ENCODE results near the gene ADNP2.

The ADNP2 gene

GRCh38 chr18:80143881-80144280 is 34.8 kb downstream of the ADNP2 start:
- DNase-seq (ENCODE audit: extremely low read depth, low read depth) = no peak
- TF ChIP-seq CTCF (IDR thresholded peaks at IDR 0.05; ENCODE audit: low read depth, low read length) = no peak

- no peak for DNase-seq (ENCODE audit: extremely low read depth, low read depth)
- no peak for TF ChIP-seq CTCF (IDR thresholded peaks at IDR 0.05; ENCODE audit: low read depth, low read length)
Observed at GRCh38 chr18:80145196-80145804, 36.2 kb downstream of the ADNP2 start.

GRCh38 chr18:80147037-80147417 is 38.0 kb downstream of the ADNP2 start:
- no peak for TF ChIP-seq CTCF (IDR thresholded peaks at IDR 0.05; ENCODE audit: low read depth, low read length)
- no peak for DNase-seq (ENCODE audit: extremely low read depth, low read depth)

- DNase-seq (ENCODE audit: extremely low read depth, low read depth) = peak; percentile 42
- TF ChIP-seq CTCF (IDR thresholded peaks at IDR 0.05; ENCODE audit: low read depth, low read length) = no peak
Observed at GRCh38 chr18:80147418-80148325, 38.6 kb downstream of the ADNP2 start.

GRCh38 chr18:80148326-80149199 is 39.5 kb downstream of the ADNP2 start:
- TF ChIP-seq CTCF (IDR thresholded peaks at IDR 0.05; ENCODE audit: low read depth, low read length) = no peak
- no peak for DNase-seq (ENCODE audit: extremely low read depth, low read depth)

- TF ChIP-seq CTCF (IDR thresholded peaks at IDR 0.05; ENCODE audit: low read depth, low read length) = no peak
- no peak for DNase-seq (ENCODE audit: extremely low read depth, low read depth)
Observed at GRCh38 chr18:80149667-80150066, 40.6 kb downstream of the ADNP2 start.

All from AG09319 (cell line).